ENCODE data around the gene LCN10. TPM values are rescaled to one million over a fixed set of nuclear protein-coding genes. Genes with fewer than 3 reads are reported as not detected.
"Not testable (repeated sequence)": the region's sequence is repeated elsewhere in the genome, so short reads cannot be mapped to it uniquely, and the experiment has no call there.

The LCN10 gene
- total RNA-seq, 1 experiment from 2014 or later: not detected

DNA sequence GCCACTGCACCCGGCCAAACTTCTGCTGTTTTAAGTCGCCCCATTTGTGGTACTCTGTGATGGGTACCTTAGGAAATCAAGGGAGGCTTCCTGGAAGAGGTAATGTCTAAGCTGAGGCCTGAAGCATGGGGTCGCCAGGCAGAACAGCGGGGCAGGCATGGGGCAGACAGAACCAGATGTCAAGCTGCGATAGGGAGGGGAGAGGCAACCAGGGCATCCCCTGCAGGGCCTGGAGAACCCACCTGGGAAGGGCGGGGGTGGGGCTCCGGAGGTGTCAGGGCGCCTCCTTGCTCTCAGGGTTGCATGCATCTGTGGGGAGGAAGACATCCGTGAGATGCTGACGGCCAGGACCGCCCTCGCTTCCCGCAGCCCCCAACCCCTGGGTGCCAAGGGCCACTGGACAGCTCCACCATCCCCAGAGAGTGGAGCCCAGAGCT is 18.8 kb upstream of the LCN10 start:
- no TSS peak for BruUV-seq (replicated peaks)
- POLR2A ChIA-PET: no interaction called here
- no peaks in the 10 kb centered on the region for H3K36me3 Mint-ChIP-seq (ENCODE audit: insufficient read depth, unreplicated experiment)
- CTCF ChIA-PET: interaction anchor here (0.6 to 4.8 kb wide), 5 partner anchors 13 to 345 kb away, joined by 3 to 30 read pairs (median 4); no protein-coding TSS in a partner anchor
- no peak overlapping the region for H3K4me3 Mint-ChIP-seq (ENCODE audit: unreplicated experiment)
- DNase-seq (ENCODE audit: unreplicated experiment): no peak
- H3K27me3 Mint-ChIP-seq (ENCODE audit: insufficient read depth, unreplicated experiment): no peaks in the 10 kb centered on the region
- TF ChIP-seq, protein P1, sequence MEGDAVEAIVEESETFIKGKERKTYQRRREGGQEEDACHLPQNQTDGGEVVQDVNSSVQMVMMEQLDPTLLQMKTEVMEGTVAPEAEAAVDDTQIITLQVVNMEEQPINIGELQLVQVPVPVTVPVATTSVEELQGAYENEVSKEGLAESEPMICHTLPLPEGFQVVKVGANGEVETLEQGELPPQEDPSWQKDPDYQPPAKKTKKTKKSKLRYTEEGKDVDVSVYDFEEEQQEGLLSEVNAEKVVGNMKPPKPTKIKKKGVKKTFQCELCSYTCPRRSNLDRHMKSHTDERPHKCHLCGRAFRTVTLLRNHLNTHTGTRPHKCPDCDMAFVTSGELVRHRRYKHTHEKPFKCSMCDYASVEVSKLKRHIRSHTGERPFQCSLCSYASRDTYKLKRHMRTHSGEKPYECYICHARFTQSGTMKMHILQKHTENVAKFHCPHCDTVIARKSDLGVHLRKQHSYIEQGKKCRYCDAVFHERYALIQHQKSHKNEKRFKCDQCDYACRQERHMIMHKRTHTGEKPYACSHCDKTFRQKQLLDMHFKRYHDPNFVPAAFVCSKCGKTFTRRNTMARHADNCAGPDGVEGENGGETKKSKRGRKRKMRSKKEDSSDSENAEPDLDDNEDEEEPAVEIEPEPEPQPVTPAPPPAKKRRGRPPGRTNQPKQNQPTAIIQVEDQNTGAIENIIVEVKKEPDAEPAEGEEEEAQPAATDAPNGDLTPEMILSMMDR (IDR thresholded peaks at IDR 0.05; ENCODE audit: unreplicated experiment): no peak
- peaks cover 2% of the 10 kb centered on the region for H3K4me1 Mint-ChIP-seq (ENCODE audit: insufficient read depth, unreplicated experiment)
- H3K27ac Mint-ChIP-seq (ENCODE audit: low read depth, unreplicated experiment): no peak overlapping the region
- H3K9me3 Mint-ChIP-seq (ENCODE audit: unreplicated experiment): no peaks in the 10 kb centered on the region
- intact Hi-C loops (cut with micrococcal nuclease): no loop called here

DNA sequence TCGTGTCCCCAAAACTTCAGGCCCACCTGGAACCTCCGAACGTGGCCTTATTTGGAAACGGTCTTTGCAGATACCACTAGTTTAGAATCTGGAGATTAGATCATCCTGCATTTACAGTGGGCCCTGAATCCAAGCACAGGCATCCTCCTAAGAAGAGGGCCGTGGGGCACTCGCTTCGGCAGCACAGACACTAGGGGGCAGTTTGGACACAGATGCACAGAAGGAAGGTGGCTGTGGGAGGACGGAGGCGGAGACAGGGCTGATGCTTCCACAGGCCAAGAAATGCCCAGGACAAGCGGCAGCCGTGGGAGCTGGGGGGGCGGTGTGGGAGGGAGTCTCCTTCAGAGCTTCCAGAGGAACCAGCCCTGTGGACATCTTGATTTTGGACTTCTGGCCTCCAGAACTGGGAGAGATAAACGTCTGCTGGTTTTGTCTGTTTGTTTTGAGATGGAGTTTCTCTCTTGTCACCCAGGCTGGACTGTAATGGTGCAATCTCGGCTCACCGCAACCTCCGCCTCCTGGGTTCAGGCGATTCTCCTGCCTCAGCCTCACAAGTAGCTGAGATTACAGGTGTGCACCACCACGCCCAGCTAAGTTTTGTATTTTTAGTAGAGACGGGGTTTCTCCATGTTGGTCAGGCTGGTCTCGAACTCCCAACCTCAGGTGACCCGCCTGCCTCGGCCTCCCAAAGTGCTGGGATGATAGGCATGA is 18.2 kb upstream of the LCN10 start:
- BruUV-seq (replicated peaks); intact Hi-C loops (cut with micrococcal nuclease); H3K4me3 Mint-ChIP-seq (ENCODE audit: unreplicated experiment); H3K9me3 Mint-ChIP-seq (ENCODE audit: unreplicated experiment); H3K27me3 Mint-ChIP-seq (ENCODE audit: insufficient read depth, unreplicated experiment); H3K27ac Mint-ChIP-seq (ENCODE audit: low read depth, unreplicated experiment); H3K4me1 Mint-ChIP-seq (ENCODE audit: insufficient read depth, unreplicated experiment); H3K36me3 Mint-ChIP-seq (ENCODE audit: insufficient read depth, unreplicated experiment); POLR2A ChIA-PET: not testable (repeated sequence)
- CTCF ChIA-PET: interaction anchor here (0.6 to 4.8 kb wide), 9 partner anchors 13 to 346 kb away, joined by 3 to 30 read pairs (median 4); no protein-coding TSS in a partner anchor
- peak; percentile 61 for DNase-seq (ENCODE audit: unreplicated experiment)
- TF ChIP-seq, protein P1 (IDR thresholded peaks at IDR 0.05; ENCODE audit: unreplicated experiment): peak; percentile 56

- ChIA-PET CTCF (interaction anchor here (0.6 to 4.8 kb wide), 10 partner anchors 14 to 274 kb away, joined by 3 to 30 read pairs (median 4); no protein-coding TSS in a partner anchor), POLR2A (no interaction called here)
- Mint-ChIP-seq H3K9me3 (ENCODE audit: unreplicated experiment) (no peaks in the 10 kb centered on the region), H3K4me1 (ENCODE audit: insufficient read depth, unreplicated experiment) (no peaks in the 10 kb centered on the region), H3K27ac (ENCODE audit: low read depth, unreplicated experiment) (no peak overlapping the region), H3K4me3 (ENCODE audit: unreplicated experiment) (no peak overlapping the region), H3K36me3 (ENCODE audit: insufficient read depth, unreplicated experiment) (no peaks in the 10 kb centered on the region), H3K27me3 (ENCODE audit: insufficient read depth, unreplicated experiment) (no peaks in the 10 kb centered on the region)
- DNase-seq (ENCODE audit: unreplicated experiment): no peak
- TF ChIP-seq, protein P1 (IDR thresholded peaks at IDR 0.05; ENCODE audit: unreplicated experiment): no peak
- intact Hi-C loops (cut with micrococcal nuclease): no loop called here
- BruUV-seq (replicated peaks): no TSS peak
Measured at GRCh38 chr9:136760424-136760823, 17.7 kb upstream of the LCN10 start.

DNA sequence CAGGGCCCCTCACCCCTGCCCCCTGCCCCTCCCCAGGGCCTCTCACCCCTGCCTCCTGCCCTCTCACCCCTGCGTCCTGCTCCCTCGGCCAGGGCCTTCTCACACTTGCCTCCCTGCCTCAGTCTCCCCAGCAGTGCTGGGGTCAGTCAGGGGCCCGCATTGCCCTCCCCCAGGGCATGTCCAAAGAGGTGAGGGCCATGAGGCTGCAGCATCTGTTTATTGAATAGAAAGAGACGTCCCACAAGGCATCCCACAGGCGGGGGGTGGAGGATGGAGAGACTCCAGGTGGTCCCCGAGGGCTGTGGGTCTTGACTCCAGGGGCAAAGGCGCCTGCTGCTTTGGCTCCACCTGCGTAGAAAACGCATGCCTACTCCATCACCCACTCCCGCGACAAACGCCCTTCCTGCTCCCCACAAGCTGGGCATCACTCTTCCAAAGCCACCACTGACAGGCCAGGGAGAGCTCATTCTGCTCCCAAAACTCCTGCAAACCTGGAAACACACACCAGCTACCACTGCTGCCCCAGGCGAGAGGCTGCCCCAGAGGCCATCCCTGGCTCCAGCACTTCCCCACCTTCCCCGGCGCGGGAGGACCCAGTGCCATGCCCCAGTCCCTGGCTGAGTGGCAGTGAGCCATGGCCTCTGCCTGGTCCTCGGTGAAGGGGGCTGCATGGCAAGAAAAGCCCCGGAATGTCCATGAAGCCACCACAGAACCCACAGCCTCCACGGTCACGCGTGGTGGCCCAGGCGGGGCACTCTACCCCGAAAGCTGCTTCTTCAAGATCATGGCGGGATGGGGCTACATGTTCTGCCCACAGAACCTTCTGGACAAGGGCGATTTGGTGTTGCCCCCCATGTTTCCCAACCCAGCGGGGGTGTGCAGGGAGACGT is 16.9 kb upstream of the LCN10 start:
- ChIA-PET POLR2A (no interaction called here), CTCF (interaction anchor here (0.6 to 4.8 kb wide), 8 partner anchors 15 to 470 kb away, joined by 3 to 30 read pairs (median 6); no protein-coding TSS in a partner anchor)
- Mint-ChIP-seq H3K9me3 (ENCODE audit: unreplicated experiment) (no peaks in the 10 kb centered on the region), H3K27me3 (ENCODE audit: insufficient read depth, unreplicated experiment) (no peaks in the 10 kb centered on the region), H3K4me1 (ENCODE audit: insufficient read depth, unreplicated experiment) (no peaks in the 10 kb centered on the region), H3K27ac (ENCODE audit: low read depth, unreplicated experiment) (no peak overlapping the region), H3K4me3 (ENCODE audit: unreplicated experiment) (no peak overlapping the region), H3K36me3 (ENCODE audit: insufficient read depth, unreplicated experiment) (no peaks in the 10 kb centered on the region)
- BruUV-seq (replicated peaks): no TSS peak
- TF ChIP-seq, protein P1 (IDR thresholded peaks at IDR 0.05; ENCODE audit: unreplicated experiment): no peak
- intact Hi-C loops (cut with micrococcal nuclease): no loop called here
- DNase-seq (ENCODE audit: unreplicated experiment): no peak
